ENCODE results near the gene C20orf141.

C20orf141 gene

GRCh38 chr20:2846698-2847097 is 31.9 kb downstream of the C20orf141 start:
- no peak for DNase-seq (ENCODE audit: low read depth in 2 of 3, low spot score in 1 of 3)

- no peak for DNase-seq (ENCODE audit: low read depth in 2 of 3, low spot score in 1 of 3)
These were observed 33.0 kb downstream of the C20orf141 start for GRCh38 chr20:2847802-2848201.

- DNase-seq (ENCODE audit: low read depth in 2 of 3, low spot score in 1 of 3) = no peak
These were observed 34.7 kb downstream of the C20orf141 start for GRCh38 chr20:2849529-2849928.

GRCh38 chr20:2851086-2851485 is 36.3 kb downstream of the C20orf141 start:
- DNase-seq (ENCODE audit: low read depth in 2 of 3, low spot score in 1 of 3) = no peak

GRCh38 chr20:2858591-2858990 is 43.8 kb downstream of the C20orf141 start:
- no peak for DNase-seq (ENCODE audit: low read depth in 2 of 3, low spot score in 1 of 3)

- DNase-seq (ENCODE audit: low read depth in 2 of 3, low spot score in 1 of 3) = no peak
These were observed 44.7 kb downstream of the C20orf141 start for GRCh38 chr20:2859330-2860121.

GRCh38 chr20:2864626-2865025 is 49.8 kb downstream of the C20orf141 start:
- DNase-seq (ENCODE audit: low read depth in 2 of 3, low spot score in 1 of 3) = no peak

GRCh38 chr20:2865101-2865500 is 50.3 kb downstream of the C20orf141 start:
- no peak for DNase-seq (ENCODE audit: low read depth in 2 of 3, low spot score in 1 of 3)
